Measurements from ENCODE around the gene CENPO.

Gene CENPO

GRCh38 chr2:24844023-24844685, 50.9 kb downstream of the CENPO start:
- Histone ChIP-seq H3K36me3 (no peaks in the 10 kb centered on the region), H3K9me3 (no peaks in the 10 kb centered on the region), H3K27me3 (no peaks in the 10 kb centered on the region)

DNA sequence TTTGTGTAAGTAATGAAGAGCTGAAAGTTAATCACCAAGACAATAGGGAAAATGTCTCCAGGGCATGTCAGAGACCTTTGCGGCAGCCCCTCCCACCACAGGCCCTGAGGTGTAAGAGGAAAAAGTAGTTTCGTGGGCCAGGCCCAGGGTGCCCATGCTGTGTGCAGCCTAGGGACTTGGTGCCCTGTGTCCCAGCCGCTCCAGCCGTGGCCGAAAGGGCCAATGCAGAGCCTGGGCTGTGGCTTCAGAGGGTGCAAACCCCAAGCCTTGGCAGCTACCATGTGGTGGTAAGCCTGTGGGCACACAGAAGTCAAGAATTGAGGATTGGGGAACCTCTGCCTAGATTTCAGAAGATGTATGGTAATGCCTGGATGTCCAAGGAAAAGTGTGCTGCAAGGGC, 52.5 kb downstream of the CENPO start:
- no peaks in the 10 kb centered on the region for H3K36me3 ChIP-seq

More at GRCh38 chr2:24844023-24844685, 50.9 kb downstream of the CENPO start:
- no peak overlapping the region for H3K4me3 ChIP-seq (ENCODE audit: low read depth in 1 of 2, low read length in 1 of 2)
- no peak overlapping the region for H3K27ac ChIP-seq
- TF ChIP-seq, protein P1, sequence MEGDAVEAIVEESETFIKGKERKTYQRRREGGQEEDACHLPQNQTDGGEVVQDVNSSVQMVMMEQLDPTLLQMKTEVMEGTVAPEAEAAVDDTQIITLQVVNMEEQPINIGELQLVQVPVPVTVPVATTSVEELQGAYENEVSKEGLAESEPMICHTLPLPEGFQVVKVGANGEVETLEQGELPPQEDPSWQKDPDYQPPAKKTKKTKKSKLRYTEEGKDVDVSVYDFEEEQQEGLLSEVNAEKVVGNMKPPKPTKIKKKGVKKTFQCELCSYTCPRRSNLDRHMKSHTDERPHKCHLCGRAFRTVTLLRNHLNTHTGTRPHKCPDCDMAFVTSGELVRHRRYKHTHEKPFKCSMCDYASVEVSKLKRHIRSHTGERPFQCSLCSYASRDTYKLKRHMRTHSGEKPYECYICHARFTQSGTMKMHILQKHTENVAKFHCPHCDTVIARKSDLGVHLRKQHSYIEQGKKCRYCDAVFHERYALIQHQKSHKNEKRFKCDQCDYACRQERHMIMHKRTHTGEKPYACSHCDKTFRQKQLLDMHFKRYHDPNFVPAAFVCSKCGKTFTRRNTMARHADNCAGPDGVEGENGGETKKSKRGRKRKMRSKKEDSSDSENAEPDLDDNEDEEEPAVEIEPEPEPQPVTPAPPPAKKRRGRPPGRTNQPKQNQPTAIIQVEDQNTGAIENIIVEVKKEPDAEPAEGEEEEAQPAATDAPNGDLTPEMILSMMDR (IDR thresholded peaks at IDR 0.05), result no peak
- H3K4me1 ChIP-seq (ENCODE audit: control insufficient read depth in 1 of 2, insufficient read depth in 1 of 2, low read depth in 1 of 2, low read length in 1 of 2), result no peaks in the 10 kb centered on the region

DNA sequence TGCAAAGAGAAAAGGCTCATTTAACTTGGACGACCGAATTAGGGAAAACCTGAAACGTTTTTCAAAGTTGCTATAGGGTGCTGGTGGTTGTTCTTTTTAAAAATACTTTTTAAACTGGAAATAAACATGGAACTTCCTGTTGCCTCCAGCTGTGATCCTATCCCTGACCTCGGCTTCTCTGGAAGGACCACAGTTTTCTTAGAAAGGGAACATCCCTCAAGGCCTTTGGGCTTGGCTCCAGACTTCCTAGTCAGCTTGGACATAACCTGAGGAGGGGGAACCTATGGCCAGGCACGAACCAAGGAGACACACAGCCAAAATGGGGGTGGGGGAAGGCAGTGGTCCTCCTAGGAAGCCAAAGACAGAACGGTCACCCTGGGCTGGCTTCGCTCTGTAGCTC, 57.7 kb downstream of the CENPO start:
- TF ChIP-seq, protein P1 (IDR thresholded peaks at IDR 0.05), result no peak
- H3K9me3 ChIP-seq, result no peaks in the 10 kb centered on the region
- no peaks in the 10 kb centered on the region for H3K4me1 ChIP-seq (ENCODE audit: control insufficient read depth in 1 of 2, insufficient read depth in 1 of 2, low read depth in 1 of 2, low read length in 1 of 2)
- H3K4me3 ChIP-seq (ENCODE audit: low read depth in 1 of 2, low read length in 1 of 2), result no peak overlapping the region
- no peaks in the 10 kb centered on the region for H3K36me3 ChIP-seq
- H3K27ac ChIP-seq, result no peak overlapping the region
- H3K27me3 ChIP-seq, result no peaks in the 10 kb centered on the region

More for the DNA sequence above, 52.5 kb downstream of the CENPO start:
- TF ChIP-seq, protein P1 (IDR thresholded peaks at IDR 0.05), result no peak
- H3K27ac ChIP-seq, result no peak overlapping the region
- no peaks in the 10 kb centered on the region for H3K27me3 ChIP-seq
- H3K4me3 ChIP-seq (ENCODE audit: low read depth in 1 of 2, low read length in 1 of 2), result no peak overlapping the region
- H3K4me1 ChIP-seq (ENCODE audit: control insufficient read depth in 1 of 2, insufficient read depth in 1 of 2, low read depth in 1 of 2, low read length in 1 of 2), result no peaks in the 10 kb centered on the region
- no peaks in the 10 kb centered on the region for H3K9me3 ChIP-seq

GRCh38 chr2:24852026-24852425, 58.8 kb downstream of the CENPO start:
- Histone ChIP-seq H3K27ac (no peak overlapping the region), H3K27me3 (no peaks in the 10 kb centered on the region), H3K9me3 (no peaks in the 10 kb centered on the region), H3K4me1 (ENCODE audit: control insufficient read depth in 1 of 2, insufficient read depth in 1 of 2, low read depth in 1 of 2, low read length in 1 of 2) (no peaks in the 10 kb centered on the region), H3K36me3 (no peaks in the 10 kb centered on the region), H3K4me3 (ENCODE audit: low read depth in 1 of 2, low read length in 1 of 2) (no peak overlapping the region)
- TF ChIP-seq, protein P1 (IDR thresholded peaks at IDR 0.05), result no peak

DNA sequence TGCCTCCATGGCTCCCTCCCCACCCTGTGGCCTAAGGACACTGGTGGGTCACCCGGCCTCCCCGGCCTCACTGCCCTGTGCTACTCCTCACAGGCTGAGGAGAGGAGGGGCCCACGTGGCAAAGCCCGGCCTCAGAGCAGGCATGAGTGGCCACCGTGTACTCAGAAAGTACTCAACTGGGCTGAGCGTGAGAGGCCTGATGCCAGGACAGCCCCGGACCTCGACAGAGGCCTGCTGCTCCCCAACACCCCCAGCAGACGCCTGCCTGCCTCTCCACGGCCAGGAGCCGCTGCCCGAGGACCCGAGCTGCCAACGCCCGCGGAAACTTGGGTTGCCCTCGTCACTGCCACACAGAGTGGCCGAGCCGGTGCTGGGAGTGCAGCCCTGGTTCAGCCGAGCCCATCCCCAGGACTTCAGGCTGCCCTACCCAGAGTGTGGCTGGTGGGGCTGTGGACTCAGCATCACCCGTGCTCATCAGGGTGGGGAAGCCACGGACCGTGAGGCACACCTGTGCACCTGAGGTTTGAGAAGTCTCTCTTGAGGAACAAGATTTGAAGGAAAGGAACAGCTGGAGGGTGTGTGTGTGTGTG, 59.3 kb downstream of the CENPO start:
- H3K4me1 ChIP-seq (ENCODE audit: control insufficient read depth in 1 of 2, insufficient read depth in 1 of 2, low read depth in 1 of 2, low read length in 1 of 2), result no peaks in the 10 kb centered on the region
- no peak overlapping the region for H3K27ac ChIP-seq
- TF ChIP-seq, protein P1 (IDR thresholded peaks at IDR 0.05), result no peak

More for the DNA sequence above, 59.3 kb downstream of the CENPO start:
- H3K4me3 ChIP-seq (ENCODE audit: low read depth in 1 of 2, low read length in 1 of 2), result no peak overlapping the region
- no peaks in the 10 kb centered on the region for H3K36me3 ChIP-seq
- H3K27me3 ChIP-seq, result no peaks in the 10 kb centered on the region
- no peaks in the 10 kb centered on the region for H3K9me3 ChIP-seq
